A673 (cell line): ENCODE measurements around the gene SCAF4.

ENCODE experiments used
- EZH2 ChIP-seq: fragments of 200-600 bp; sonication (generic); IDR thresholded peaks from 2 replicates; pipeline ENCODE4 v1.6.1; 2017; ENCODE audit warnings: borderline replicate concordance, low read depth, mild to moderate bottlenecking, mixed read lengths, antibody characterized with exemption, low read length; ENCODE audit not compliant: poor library complexity, severe bottlenecking
- TF ChIP-seq, protein P1 (sequence below): fragments of 300-800, 200-600 bp; sonication (generic); conservative IDR thresholded peaks from 2 replicates; pipeline ENCODE4 v1.5.1; 2017; ENCODE audit warnings: low read depth, mild to moderate bottlenecking, antibody characterized with exemption, low read length, moderate library complexity, mixed read lengths

DNA sequence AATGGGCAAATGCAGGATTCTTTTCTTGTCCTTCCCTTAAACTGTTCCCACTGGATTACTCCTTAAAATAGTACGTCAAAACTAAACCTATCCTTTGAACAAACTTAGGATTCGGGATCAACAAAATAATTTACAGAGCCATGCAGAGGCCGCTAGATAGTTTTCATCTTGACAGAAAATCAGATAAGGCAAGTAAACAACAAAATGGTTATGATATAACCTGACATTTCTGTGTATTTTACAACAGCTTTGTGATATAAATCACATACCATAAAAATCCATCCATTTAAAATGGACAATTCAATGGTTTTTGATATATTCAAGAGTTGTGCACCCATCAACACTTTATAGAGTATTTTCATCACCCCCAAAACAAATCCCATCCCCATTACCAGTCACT is 11.2 kb downstream of the SCAF4 start:
- TF ChIP-seq, protein P1, sequence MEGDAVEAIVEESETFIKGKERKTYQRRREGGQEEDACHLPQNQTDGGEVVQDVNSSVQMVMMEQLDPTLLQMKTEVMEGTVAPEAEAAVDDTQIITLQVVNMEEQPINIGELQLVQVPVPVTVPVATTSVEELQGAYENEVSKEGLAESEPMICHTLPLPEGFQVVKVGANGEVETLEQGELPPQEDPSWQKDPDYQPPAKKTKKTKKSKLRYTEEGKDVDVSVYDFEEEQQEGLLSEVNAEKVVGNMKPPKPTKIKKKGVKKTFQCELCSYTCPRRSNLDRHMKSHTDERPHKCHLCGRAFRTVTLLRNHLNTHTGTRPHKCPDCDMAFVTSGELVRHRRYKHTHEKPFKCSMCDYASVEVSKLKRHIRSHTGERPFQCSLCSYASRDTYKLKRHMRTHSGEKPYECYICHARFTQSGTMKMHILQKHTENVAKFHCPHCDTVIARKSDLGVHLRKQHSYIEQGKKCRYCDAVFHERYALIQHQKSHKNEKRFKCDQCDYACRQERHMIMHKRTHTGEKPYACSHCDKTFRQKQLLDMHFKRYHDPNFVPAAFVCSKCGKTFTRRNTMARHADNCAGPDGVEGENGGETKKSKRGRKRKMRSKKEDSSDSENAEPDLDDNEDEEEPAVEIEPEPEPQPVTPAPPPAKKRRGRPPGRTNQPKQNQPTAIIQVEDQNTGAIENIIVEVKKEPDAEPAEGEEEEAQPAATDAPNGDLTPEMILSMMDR = no peak
- TF ChIP-seq EZH2 = no peak
